NOMO-1 (cell line): ENCODE measurements around the gene NTSR1.
A peak's percentile ranks its signal among the peaks of the same experiment; 100 is the strongest.

Source experiments
- DNase-seq, 2 experiments: peaks; one replicate each; lab custom pipeline; 2025; ENCODE audit not compliant: unreplicated experiment in 2 of 2; lab: John Stamatoyannopoulos, UW

NTSR1 gene

DNA sequence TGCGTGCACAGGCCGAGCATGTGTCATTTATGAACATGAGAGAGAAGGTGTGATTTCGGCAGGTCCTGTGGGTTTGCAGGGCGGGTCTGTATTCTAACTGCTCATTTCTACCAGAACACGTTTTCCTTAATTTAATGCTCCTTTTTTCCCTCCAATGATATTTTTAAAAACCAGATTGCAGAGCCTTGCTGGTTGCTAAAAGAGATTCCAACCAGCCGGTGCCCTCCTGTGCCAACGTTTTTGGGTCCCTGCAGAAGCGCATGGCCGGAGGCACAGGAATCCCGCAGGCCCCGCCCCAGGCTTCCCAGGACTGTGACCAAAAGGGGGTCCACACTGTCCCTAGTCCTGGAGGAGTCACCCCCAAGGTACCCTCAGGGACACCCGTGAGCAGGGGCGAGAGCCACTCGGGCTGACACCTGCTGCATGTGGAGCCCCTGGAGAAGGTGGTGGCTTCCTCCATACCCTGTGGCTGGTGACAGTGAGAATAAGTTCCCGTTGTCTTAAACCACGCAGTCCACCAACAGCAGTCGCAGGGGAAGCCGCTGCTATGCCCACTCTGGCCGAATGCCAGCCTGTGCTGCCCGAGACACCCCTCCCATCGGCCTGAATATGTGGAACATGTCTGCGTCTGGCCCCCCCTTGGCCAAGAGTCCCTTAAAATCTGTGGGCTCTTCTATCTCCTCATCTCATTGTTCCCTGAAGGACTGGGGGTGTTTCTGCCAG is 15.7 kb upstream of the NTSR1 start:
- DNase-seq = no peak

DNA sequence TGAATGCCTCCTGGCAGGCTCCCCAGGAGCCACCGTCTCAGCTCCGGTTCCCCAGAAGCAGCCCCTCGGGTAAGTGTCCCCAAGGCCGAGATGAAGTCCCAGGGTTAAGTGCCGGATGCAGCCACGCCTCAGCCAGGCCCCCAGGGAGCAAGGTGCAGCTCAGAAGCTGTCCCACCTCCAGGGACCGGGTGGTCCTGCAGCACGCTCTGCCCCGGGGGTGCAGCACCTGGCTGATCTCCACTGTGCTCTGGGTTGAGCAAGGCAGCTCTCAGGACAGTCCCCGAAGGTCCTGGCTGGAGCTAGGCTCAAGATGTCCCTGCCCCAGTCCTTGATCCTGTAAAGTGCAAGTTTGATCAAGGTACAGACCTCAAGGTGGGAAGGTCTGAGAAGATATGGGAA is 15.1 kb upstream of the NTSR1 start:
- no peak for DNase-seq

DNA sequence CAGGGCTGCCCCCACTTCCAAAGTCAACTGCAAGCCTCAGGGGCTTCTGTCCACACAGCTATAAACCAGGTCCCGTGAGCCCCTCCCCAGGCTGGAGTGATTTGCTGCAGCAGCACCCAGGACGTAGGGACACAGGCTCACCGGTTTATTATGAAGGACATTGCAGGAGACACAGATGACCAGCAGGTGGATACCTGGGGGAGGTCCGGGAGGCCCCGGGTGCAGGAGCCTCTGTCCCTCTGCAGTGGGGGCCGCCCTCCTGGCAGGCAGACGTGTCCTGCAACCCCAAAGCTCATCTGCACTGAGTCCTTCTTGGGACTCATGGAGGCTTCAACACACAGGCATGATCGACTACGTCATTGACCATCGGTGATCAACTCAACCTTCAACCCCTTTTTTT is 14.5 kb upstream of the NTSR1 start:
- DNase-seq = no peak

DNA sequence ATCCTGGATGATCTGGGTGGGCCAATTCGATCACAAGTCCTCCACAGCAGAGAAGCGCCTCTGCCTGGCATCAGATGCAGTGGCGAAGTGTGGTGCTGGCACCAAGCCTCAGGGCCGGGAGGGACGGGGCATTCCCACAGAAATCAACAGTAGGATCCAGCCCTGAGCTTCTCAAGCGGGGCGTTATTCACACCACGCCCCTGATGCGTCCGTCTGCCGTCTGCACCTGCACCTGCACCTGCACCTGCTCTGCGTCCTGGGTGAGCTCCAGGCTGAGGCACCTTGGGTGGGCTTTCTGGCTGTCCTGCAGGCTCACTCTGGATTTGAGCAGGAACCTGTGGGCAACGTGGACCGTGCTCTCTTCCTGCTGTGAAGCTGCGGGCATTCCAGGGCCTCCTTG is 13.8 kb upstream of the NTSR1 start:
- no peak for DNase-seq

DNA sequence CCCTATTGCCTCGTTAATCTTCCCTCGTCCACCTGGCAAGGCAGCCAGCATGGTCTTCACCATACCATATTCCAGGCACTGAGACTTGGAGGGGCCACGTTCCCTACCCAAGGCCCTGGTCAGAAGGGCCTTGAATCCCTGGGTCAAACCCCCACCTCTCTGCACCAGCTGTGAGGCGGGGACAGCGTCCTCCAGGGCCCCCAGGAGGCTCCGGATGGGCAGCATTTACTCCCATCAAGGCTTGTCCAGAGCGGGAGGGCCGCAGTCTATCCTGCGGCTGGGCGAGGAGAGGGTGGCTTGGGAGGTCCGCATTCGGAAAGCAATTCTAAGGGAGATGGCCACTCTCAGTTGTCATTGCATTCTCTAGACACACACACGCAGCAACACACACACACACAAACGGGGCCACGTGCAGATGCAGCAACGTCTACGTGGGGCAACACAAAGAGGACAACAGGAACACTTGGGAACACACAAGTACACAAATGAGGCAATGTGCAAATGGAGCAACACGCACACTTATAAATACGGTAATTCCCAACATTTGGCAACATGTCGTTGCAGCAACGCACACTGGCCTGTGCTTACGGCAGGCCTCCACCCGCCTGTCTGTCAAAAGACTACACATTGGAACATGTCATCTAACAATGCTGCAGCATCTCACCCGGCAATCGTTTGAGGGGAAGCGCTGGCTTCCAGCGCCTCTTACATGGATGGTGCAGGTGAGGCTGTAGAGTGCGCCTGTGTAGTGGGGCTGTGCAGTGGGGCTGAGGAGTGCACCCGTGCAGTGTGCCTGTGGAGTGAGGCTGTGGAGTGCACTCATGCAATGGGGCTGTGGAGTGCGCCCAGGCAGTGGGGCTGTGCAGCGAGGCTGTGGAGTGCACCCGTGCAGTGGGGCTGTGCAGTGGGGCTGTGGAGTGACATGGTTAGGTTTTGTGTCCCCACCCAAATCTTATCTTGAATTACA is 12.9 kb upstream of the NTSR1 start:
- no peak for DNase-seq

DNA sequence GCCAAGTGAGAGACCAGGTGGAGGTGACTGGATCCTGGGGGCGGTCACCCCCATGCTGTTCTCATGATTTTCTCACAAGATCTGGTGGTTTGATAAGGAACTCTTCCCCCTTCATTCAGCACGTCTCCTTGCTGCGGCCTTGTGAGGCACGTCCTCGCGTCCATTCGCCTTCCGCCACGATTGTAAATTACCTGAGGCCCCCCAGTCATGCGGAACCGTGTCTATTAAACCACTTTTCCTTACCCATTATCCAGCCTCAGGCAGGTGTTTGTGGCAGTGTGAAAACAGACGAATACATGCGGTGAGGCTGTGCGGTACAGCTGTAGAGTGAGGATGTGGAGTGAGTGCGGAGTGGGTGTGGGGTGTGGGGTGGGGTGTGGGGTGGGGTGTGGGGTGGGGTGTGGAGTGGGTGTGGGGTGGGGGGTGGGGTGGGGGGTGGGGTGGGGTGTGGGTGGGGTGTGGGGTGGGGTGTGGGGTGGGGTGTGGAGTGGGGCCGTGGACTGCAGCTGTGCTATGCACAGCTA is 12.1 kb upstream of the NTSR1 start:
- DNase-seq = no peak

DNA sequence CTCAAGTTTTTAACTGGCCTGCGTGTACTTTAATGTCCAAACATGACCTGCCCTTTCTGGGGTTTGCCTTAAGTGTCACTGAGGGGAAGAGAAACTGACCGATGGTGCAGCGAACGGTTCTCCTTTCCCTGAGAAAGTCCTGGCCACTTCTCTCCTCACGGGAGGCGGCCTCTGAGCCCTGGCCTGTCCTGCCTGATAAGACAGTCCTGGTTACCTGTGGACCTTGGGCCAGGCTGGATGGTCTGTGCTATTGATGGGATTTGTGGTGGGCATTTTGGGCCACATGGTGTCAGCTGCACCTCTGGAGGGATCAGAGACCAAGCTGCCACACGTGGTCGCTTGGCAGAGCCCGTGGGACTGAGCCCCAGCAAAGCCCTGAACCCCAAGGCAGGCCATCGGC is 11.6 kb upstream of the NTSR1 start:
- DNase-seq = peak in 1 of 2 experiments; percentile 16

DNA sequence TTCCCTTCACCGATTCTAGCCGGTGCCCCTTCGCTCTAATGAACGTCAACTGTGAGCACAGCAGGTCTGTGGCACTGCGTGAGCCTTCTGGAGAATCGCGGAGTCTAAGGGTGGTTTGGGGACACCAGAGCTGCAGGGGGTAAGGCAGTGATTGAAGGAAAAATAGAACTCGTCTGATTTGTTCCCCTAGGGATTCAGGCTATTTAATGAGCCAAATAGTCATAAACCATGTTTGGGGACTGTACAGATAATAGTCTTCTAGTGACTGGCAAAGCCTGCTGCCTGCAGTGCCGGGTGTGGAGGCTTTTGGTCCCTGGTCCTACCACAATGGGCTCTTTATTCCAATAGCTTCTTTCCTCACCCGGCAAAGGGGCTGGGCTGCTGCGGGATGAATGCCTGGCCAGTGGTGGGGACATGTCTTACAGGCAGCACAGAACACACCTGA is 11.1 kb upstream of the NTSR1 start:
- no peak for DNase-seq

DNA sequence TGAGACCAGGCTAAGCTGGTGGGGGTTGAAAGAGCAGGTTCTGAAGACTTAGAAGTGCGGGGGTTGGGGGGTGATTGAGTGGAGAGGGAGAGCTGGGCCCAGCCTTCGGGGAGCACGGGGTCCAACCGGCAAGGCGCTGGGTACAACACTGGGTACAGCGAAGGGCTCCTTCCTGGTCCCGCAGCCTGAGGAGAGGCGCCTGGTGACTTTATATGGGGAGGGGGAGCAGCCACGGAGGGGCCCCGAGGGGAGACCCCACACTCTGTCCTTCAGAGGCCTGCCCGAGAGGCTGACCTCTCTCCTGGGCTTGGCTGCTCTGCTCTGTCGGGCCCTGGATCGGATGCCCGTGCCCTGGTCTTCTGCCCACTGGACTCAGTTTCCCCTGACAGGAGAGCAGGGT is 10.4 kb upstream of the NTSR1 start:
- no peak for DNase-seq

DNA sequence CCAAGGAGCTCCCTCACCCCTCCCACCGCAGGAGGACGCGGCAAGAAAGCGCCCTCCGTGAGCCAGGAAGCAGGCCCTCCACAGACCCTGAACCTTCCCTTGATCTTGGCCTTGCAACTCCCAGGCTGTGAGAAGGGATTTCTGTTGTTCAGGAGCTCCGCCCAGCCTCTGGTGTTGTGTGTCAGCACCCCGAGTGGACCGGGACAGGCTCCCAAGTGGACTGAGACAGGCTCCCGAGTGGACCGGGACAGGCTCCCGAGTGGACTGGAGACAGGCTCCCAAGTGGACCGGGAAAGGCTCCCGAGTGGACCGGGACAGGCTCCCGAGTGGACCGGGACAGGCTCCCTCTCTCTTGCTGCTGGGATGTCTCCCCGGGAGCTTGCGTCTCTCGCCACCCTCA is 9.3 kb upstream of the NTSR1 start:
- no peak for DNase-seq

DNA sequence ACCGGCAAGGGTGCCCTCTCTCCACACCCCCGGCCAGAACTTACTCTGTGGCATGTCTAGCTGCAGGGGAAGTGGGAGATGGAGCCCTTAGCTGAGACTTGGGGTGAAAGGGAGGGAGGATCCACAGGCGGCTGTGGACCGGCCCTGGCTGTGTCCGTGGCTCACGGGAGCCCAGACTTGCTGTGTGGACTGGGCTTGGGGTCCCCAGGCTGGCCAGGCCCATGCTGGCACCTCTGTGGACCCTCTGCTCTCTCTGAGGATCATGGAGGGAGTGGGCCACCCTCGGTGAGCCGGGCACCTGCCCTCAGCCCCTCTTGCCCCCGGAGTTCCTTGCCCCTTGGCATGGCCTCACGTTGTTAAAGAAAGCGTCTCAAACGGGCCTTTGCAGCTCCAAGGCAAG is 8.9 kb upstream of the NTSR1 start:
- no peak for DNase-seq

DNA sequence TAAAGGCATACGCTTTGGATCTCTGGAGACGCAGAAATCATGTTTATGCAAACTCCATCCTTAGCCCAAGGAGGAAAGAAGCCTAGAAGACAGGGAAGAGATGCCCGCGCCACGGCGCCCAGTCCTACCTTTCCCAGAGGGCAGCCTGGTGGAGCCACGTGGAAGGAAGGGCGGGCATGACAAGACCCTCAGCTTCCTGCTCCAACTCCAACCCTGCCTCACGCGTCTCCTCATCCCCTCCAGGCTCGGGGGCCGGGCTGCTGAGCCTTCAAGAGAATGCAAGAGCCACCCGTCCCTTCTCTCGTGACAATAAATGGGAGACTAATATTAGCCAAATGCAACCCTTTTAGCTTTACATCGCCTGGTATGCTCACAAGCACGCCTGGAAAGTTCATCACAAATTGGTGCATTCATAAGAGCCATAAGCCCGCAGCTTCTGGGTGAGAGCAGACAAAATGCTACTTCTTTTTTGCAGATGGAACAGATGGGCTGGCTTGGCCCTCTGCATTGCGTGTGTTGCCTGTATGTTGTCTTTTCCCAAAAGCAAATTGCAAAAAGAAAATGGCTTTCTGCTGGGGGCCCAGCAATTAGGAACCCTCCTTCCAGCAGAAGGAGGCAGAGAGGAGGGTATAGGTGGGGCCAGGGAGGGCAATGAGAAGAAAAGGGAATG is 8.2 kb upstream of the NTSR1 start:
- no peak for DNase-seq

DNA sequence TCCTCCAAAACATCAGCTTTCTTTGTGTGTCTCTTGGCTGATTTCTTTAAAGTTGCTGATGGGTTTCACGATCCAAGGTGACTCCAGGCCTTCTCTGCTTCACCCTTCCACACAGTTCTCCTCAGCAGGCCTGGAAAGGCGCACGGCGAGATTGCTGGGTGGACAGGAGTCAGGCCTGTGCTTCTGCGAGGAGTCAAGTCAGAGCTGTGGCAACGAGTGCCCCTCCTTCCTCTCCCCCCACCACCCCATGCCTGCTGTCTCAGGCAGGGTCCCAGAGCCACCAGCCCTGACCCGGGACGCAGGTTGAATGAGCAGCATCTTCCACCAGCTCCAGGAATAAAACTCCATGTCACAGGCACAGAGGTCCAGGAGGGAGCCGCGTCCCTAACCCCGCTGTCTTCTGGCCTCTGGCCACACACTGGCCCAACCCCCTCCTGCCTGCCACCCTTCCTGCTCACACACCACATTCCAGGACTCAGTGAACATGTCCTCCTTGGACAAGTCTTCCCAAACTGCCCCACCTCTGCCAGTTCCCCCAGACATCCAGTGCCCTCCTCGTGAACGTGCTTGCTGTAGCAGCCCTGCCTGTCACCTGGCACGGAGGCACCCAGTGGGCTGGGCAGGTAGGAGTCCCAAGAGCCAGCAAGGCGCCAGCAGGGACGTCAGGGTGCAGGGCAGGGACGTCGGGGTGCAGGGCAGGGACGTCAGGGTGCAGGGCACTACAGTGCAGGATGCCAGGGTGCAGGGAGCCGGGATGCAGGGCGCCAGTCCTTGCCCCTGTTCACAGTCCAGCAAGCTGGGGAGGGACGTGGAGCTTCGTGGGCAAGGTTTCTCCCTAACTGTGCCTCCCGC is 7.2 kb upstream of the NTSR1 start:
- DNase-seq = no peak

DNA sequence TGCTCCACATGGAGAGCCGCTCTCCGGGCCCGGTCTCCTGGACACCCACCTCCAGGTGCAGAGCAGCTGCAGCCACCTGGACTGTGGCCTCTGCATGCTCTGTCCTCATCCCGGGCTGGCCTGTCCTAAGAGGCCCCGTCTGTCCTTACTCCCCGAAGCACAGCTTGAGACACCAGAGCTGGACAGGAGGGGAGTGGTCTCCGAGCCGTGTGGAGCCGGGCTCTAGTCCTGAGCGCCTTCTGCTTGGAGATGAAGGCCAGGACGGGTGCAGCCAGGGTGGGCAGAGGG is 6.7 kb upstream of the NTSR1 start:
- no peak for DNase-seq

DNA sequence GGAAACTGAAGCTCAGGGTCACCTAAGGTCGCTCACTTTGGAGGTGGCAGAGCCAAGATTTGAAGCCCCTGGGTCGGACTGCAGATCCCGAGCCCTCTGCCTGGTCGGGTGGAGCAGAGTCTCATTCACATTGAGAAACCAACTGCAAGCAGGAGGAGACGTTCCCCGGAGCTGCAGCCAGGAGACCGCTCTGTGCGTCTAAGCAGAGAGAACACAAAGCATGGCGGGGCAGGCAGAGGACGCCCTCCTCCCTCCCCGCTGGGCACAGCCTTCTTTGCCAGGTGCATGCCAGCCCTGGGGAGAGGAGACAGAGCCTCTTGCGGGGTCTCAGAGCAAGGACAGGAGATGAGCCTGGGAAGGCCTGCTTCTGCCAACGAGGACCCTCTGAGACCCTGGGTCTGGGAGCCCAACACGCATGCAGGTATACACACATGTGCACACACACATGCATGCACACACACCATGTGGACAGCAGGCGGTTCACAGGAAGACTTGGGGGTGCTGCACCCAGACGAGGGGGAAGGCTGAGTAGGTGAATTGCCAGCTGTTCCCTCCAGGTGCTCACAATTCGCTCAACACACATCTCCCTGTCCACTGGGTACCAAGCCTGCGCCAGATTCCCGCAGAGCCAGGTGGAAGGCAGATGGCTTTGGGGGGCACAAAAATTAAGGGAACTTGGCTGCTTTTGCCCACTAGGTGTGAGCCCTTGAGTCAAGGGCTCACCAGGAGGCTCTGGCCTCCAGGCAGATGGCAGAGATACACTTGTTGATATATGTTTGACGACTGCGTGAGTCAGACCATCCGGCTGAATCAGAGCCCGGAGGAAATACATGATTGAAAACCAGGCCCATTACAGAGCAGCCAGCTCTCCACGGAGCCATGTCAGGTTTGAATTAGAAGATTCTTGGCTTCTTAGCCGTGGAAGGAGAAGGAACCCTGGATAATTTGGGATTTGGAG is 5.5 kb upstream of the NTSR1 start:
- peak; percentile 35 to 79 for DNase-seq

DNA sequence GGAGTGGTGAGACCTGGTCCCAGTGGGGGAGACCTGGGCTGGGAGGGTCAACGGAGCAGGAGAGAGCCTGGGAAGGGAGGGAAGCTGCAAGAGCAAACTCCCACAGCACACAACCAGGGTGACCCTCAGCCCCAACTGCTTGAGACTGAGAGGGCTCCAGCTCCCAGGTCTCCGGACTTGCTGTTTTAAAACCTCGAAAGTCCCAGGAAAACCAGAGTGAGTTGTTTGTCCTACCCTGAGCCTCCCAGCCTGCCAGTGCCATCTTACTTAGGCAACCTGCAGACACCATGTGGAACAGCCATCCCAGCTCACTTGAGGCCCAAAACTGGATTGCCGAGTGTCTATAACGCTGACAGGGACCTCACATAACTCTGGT is 4.8 kb upstream of the NTSR1 start:
- DNase-seq = no peak

DNA sequence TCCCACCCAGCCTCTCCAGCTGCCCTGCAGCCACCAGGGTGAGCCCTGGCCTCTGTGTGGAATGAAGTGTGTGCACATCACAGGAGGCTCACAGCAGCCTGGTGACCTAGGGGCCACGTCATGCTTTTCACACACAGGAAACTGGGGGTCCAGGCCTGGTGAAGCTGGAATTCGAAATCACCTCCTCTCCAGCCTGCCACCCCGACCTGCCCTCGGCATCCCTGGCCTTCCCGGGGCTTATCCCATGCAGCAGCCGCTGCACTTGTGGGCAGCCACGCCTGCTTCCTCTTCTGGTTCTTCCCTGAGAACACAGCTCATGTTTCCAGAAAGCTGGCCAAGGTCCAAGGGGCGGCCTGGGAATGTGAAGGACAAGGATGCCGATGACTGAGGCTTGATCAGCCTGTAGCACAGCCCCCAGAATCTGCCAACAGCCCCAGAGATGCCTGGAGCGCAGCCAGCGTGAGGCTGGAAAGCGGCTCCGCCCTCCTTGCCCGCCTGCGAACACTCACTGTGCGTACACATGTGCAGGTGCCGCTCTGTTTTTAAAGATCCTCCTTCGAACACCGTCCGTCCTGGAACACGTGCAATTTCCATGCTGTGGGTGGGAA is 4.2 kb upstream of the NTSR1 start:
- DNase-seq = no peak

DNA sequence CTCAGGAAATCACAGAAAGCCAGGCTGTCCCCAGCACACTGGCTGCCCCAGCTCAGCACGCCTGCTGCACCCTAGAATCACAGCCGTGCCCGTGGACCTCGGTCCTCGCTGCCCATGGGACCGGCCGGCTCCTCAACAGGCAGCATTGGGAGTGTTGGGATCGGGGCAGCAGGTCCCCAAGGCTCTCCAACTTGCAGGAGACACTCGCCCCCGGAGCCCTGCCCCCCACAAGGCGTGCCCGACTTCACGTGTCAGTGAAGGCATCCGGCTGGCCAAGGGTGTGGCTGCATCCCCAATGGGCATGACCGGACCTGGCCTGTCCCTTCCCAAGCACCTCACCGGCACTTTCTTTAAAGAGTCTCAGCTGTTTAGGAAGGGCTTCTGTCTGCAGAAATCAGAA is 3.0 kb upstream of the NTSR1 start:
- no peak for DNase-seq

DNA sequence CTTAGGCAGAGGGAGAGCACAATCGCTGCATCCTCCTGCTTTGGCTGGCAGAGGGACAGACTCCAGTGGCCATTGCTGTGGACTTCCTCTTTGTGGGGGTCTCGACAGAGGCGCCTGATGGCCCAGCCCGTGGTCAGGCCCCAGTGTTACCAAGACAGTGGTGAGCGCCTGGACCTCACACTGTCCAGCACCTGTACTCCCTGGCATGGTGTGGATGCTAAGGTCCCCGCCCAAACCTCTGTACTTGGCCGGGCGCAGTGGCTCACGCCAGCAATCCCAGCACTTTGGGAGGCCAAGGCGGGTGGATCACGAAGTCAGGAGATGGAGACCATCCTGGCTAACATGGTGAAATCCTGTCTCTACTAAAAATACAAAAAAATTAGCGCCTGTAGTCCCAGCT is 2.3 kb upstream of the NTSR1 start:
- no peak for DNase-seq
